ENCODE results near the gene PLAAT3. TPM values are rescaled to one million over a fixed set of nuclear protein-coding genes. Genes with fewer than 3 reads are reported as not detected.
A peak's percentile ranks its signal among the peaks of the same experiment; 100 is the strongest.

The PLAAT3 gene
- total and polyA plus RNA-seq, 8 donors = 6.0 to 86.4 (median 9.3) TPM

GRCh38 chr11:63560506-63561180 lies 53.6 kb downstream of the PLAAT3 start:
- intact Hi-C loops (cut with DNase I) = no loop called here
- H3K36me3 ChIP-seq = no peaks in the 10 kb centered on the region
- DNase-seq = peak in 1 of 4 donors; percentile 76
- no peaks in the 10 kb centered on the region for H3K27me3 ChIP-seq
- peak; percentile 73 for ATAC-seq
- H3K27ac ChIP-seq = peak overlapping the region; percentile 70 to 84
- H3K4me1 ChIP-seq = peaks cover 5 to 23% of the 10 kb centered on the region in 2 donors
- no peaks in the 10 kb centered on the region for H3K9me3 ChIP-seq
- no peak overlapping the region for H3K4me3 ChIP-seq
- no peak for TF ChIP-seq CTCF (IDR thresholded peaks at IDR 0.05)

GRCh38 chr11:63558459-63559157 lies 55.6 kb downstream of the PLAAT3 start:
- Histone ChIP-seq H3K4me3 (no peak overlapping the region), H3K27ac (peak overlapping the region; percentile 33 to 42), H3K27me3 (no peaks in the 10 kb centered on the region), H3K4me1 (peaks cover 5 to 24% of the 10 kb centered on the region in 2 donors), H3K36me3 (no peaks in the 10 kb centered on the region), H3K9me3 (no peaks in the 10 kb centered on the region)
- intact Hi-C loops (cut with DNase I) = no loop called here
- TF ChIP-seq CTCF (IDR thresholded peaks at IDR 0.05) = no peak
- DNase-seq = no peak
- peak; percentile 46 for ATAC-seq

GRCh38 chr11:63557570-63557969 lies 56.7 kb downstream of the PLAAT3 start:
- H3K4me1 ChIP-seq = peaks cover 5 to 27% of the 10 kb centered on the region in 2 donors
- intact Hi-C loops (cut with DNase I) = no loop called here
- no peak overlapping the region for H3K4me3 ChIP-seq
- ATAC-seq (no peak), DNase-seq (no peak)
- H3K36me3 ChIP-seq = no peaks in the 10 kb centered on the region
- no peak overlapping the region for H3K27ac ChIP-seq
- H3K27me3 ChIP-seq = no peaks in the 10 kb centered on the region
- TF ChIP-seq CTCF (IDR thresholded peaks at IDR 0.05) = no peak
- no peaks in the 10 kb centered on the region for H3K9me3 ChIP-seq

- no peak for TF ChIP-seq CTCF (IDR thresholded peaks at IDR 0.05)
- no peak overlapping the region for H3K4me3 ChIP-seq
- no peaks in the 10 kb centered on the region for H3K27me3 ChIP-seq
- no peaks in the 10 kb centered on the region for H3K9me3 ChIP-seq
- no peaks in the 10 kb centered on the region for H3K36me3 ChIP-seq
- intact Hi-C loops (cut with DNase I) = no loop called here
- peaks cover 5 to 27% of the 10 kb centered on the region in 2 donors for H3K4me1 ChIP-seq
- no peak overlapping the region for H3K27ac ChIP-seq
- no peak for ATAC-seq
- DNase-seq = no peak
Measured at GRCh38 chr11:63556404-63557013, 57.7 kb downstream of the PLAAT3 start.

GRCh38 chr11:63554877-63555223 lies 59.4 kb downstream of the PLAAT3 start:
- intact Hi-C loops (cut with DNase I) = no loop called here

More at GRCh38 chr11:63554877-63555223, 59.4 kb downstream of the PLAAT3 start:
- Histone ChIP-seq H3K27me3 (no peaks in the 10 kb centered on the region), H3K4me3 (no peak overlapping the region), H3K9me3 (no peaks in the 10 kb centered on the region), H3K36me3 (no peaks in the 10 kb centered on the region), H3K27ac (no peak overlapping the region), H3K4me1 (peaks cover under 1 to 15% of the 10 kb centered on the region in 2 donors)
- ATAC-seq (no peak), DNase-seq (no peak)
- no peak for TF ChIP-seq CTCF (IDR thresholded peaks at IDR 0.05)
